Measurements from ENCODE around the gene SRSF7.
"Not testable (repeated sequence)": the region's sequence is repeated elsewhere in the genome, so short reads cannot be mapped to it uniquely, and the experiment has no call there.

The SRSF7 gene

DNA sequence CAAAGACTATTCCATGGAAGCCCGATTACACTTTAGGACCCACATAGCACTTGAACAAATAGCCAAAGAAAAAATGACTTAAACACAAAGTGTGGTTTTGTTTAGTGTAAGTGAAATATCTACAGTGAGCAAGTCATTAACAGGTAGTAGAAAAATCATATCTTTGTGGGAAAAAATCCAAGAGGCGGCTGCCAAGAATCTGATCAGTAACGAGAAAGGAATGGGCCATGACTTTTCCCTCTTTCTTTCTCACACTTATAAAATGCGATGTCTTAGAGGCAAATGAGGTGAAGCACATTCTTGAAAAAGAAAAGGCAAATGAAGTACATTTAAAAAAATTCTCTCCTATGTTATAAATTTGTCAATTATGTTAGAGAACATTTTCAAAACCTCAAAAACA lies 14.0 kb upstream of the SRSF7 start:
- DNase-seq (ENCODE audit: low read depth) = no peak
- H3K4me3 ChIP-seq (ENCODE audit: low read depth, low read length) = no peak overlapping the region
- TF ChIP-seq MYC (IDR thresholded peaks at IDR 0.05; ENCODE audit: low read depth, low read length) (no peak), POLR2A (IDR thresholded peaks at IDR 0.05; ENCODE audit: extremely low read depth, insufficient read length) (no peak), CTCF (IDR thresholded peaks at IDR 0.05; ENCODE audit: low read depth, low read length) (no peak)
- TF ChIP-seq, protein P1, sequence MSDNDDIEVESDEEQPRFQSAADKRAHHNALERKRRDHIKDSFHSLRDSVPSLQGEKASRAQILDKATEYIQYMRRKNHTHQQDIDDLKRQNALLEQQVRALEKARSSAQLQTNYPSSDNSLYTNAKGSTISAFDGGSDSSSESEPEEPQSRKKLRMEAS (IDR thresholded peaks at IDR 0.05; ENCODE audit: low read depth, low read length) = no peak

DNA sequence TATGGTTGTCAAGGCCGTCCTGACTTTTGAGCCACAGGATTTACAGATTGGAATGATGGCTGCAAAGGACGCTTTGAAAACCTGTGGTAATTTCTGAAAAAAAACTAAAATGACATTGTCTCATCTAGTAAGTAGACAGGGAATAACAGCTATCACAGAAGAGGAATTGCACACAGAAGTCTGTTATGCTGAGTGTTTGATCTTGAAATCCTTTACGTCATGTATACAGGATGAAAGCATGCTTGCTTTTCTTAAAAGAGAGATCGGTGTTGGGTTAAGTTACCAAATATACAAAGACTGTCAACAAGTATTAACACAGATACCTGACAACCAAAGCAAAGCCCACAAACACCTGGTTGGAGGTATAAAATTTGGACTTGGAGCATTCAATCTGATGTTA lies 12.6 kb upstream of the SRSF7 start:
- TF ChIP-seq POLR2A (IDR thresholded peaks at IDR 0.05; ENCODE audit: extremely low read depth, insufficient read length) = no peak
- no peak for TF ChIP-seq MYC (IDR thresholded peaks at IDR 0.05; ENCODE audit: low read depth, low read length)
- TF ChIP-seq, protein P1 (IDR thresholded peaks at IDR 0.05; ENCODE audit: low read depth, low read length) = no peak
- TF ChIP-seq CTCF (IDR thresholded peaks at IDR 0.05; ENCODE audit: low read depth, low read length) = no peak
- DNase-seq (ENCODE audit: low read depth) = no peak
- H3K4me3 ChIP-seq (ENCODE audit: low read depth, low read length) = no peak overlapping the region

GRCh38 chr2:38763228-38763627 lies 12.1 kb upstream of the SRSF7 start:
- no peak for DNase-seq (ENCODE audit: low read depth)
- H3K4me3 ChIP-seq (ENCODE audit: low read depth, low read length) = no peak overlapping the region
- TF ChIP-seq POLR2A (IDR thresholded peaks at IDR 0.05; ENCODE audit: extremely low read depth, insufficient read length) (no peak), MYC (IDR thresholded peaks at IDR 0.05; ENCODE audit: low read depth, low read length) (no peak), CTCF (IDR thresholded peaks at IDR 0.05; ENCODE audit: low read depth, low read length) (no peak)
- TF ChIP-seq, protein P1 (IDR thresholded peaks at IDR 0.05; ENCODE audit: low read depth, low read length) = no peak

DNA sequence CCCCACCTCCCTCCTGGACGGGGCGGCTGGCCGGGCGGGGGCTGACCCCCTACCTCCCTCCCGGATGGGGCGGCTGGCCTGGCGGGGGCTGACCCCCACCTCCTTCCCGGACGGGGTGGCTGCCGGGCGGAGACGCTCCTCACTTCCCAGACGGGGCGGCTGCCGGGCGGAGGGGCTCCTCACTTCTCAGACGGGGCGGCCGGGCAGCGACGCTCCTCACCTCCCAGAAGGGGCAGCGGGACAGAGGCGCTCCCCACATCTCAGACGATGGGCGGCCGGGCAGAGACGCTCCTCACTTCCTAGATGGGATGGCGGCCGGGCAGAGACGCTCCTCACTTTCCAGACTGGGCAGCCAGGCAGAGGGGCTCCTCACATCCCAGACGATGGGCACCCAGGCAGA lies 4.7 kb upstream of the SRSF7 start:
- DNase-seq (ENCODE audit: low read depth); H3K4me3 ChIP-seq (ENCODE audit: low read depth, low read length): not testable (repeated sequence)

- H3K4me3 ChIP-seq (ENCODE audit: low read depth, low read length) = peak overlapping the region; percentile 42
- no peak for TF ChIP-seq MYC (IDR thresholded peaks at IDR 0.05; ENCODE audit: low read depth, low read length)
- no peak for TF ChIP-seq POLR2A (IDR thresholded peaks at IDR 0.05; ENCODE audit: extremely low read depth, insufficient read length)
- DNase-seq (ENCODE audit: low read depth) = no peak
Measured at GRCh38 chr2:38754506-38754905, 3.3 kb upstream of the SRSF7 start.

DNA sequence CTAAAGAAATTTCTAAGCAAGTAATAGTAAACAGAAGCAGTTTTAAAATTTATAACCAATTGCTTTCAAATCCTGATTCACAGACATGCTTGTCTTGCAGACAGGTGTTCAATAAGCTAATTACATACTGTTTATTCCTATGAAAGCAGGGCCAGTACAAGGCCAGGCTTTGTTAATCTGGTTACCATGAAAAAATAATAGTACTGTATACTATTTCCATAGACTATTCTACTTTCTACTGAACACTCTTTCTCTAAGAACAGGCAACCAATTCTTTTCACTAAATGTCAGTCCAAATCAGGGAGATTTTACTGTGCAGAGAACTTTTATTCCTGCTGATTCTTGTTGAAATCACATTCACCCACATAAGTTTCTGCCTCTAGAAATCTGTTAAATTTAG lies 2.9 kb upstream of the SRSF7 start:
- DNase-seq (ENCODE audit: low read depth) = no peak
- H3K4me3 ChIP-seq (ENCODE audit: low read depth, low read length) = peak overlapping the region; percentile 42
- TF ChIP-seq POLR2A (IDR thresholded peaks at IDR 0.05; ENCODE audit: extremely low read depth, insufficient read length) = no peak
- TF ChIP-seq MYC (IDR thresholded peaks at IDR 0.05; ENCODE audit: low read depth, low read length) = no peak
- TF ChIP-seq, protein P1 (IDR thresholded peaks at IDR 0.05; ENCODE audit: low read depth, low read length) = no peak
- no peak for TF ChIP-seq CTCF (IDR thresholded peaks at IDR 0.05; ENCODE audit: low read depth, low read length)

GRCh38 chr2:38751596-38752410 lies 642 bp upstream of the SRSF7 start:
- no peak for DNase-seq (ENCODE audit: low read depth)
- TF ChIP-seq CTCF (IDR thresholded peaks at IDR 0.05; ENCODE audit: low read depth, low read length) = no peak
- TF ChIP-seq MYC (IDR thresholded peaks at IDR 0.05; ENCODE audit: low read depth, low read length) = no peak
- H3K4me3 ChIP-seq (ENCODE audit: low read depth, low read length) = peak overlapping the region; percentile 96
